Measurements from ENCODE around the gene FAM120A.
A peak's percentile ranks its signal among the peaks of the same experiment; 100 is the strongest.

FAM120A gene

DNA sequence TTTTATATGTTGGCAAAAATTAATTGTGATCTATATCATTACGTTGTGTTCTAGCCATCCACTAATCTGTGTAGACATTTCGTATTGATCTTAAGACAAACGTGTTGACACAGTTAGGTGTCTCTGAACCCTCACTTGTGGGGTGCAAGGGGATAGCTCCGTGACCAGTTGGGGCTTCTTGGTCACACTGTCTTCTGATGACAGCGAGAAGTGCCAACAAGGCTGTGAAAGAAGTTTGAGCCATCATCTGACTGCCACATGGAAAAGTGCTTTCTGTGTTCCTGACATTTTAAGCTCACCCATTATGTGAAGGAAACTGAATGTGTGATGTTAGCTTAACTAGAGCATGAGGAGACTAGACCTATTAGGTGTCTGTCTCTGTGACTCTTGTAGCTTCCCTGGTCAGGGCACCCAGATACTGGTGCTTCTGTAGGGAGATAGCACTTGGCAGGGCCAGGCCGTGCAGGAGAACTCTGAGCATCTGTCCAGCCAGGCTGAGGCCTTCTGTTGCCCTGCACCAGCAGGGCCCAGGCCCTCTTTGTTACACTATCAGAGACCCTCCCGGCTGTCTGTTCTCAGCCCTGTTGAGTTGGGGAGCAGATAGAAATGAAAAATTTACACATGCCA is 72.1 kb downstream of the FAM120A start:
- Histone ChIP-seq H3K9me3 (ENCODE audit: control insufficient read depth, low read length) (no peaks in the 10 kb centered on the region), H3K27ac (ENCODE audit: low read length, poor library complexity, severe bottlenecking) (no peak overlapping the region), H3K36me3 (ENCODE audit: control insufficient read depth in 1 of 2, insufficient read depth in 2 of 2, low read depth in 1 of 2, low read length in 2 of 2) (peaks cover 23 to 63% of the 10 kb centered on the region in 2 experiments), H4K91ac (ENCODE audit: low read length) (no peak overlapping the region), H3K4me3 (ENCODE audit: insufficient read depth in 1 of 2, low read depth in 1 of 2, low read length in 2 of 2) (no peak overlapping the region), H2BK15ac (ENCODE audit: low read depth, poor library complexity, severe bottlenecking) (no peak overlapping the region), H2BK12ac (ENCODE audit: low read length in 2 of 2) (no peak overlapping the region), H3K4me1 (ENCODE audit: control insufficient read depth, insufficient read depth, low read depth, low read length) (peaks cover 9% of the 10 kb centered on the region), H3K27me3 (ENCODE audit: control insufficient read depth in 1 of 2, insufficient read depth in 1 of 2, low read length in 2 of 2) (no peaks in the 10 kb centered on the region), H3K4ac (ENCODE audit: low read depth in 1 of 2, low read length in 2 of 2) (no peak overlapping the region), H2BK5ac (ENCODE audit: low read depth, low read length, poor library complexity, severe bottlenecking) (no peak overlapping the region), H2AFZ (ENCODE audit: low read depth, low read length) (no peak overlapping the region), H4K8ac (ENCODE audit: low read length) (no peak overlapping the region), H3K23ac (ENCODE audit: low read length in 2 of 2) (no peak overlapping the region), H2AK5ac (ENCODE audit: low read length, severe bottlenecking) (no peak overlapping the region), H3K79me1 (replicated peaks; ENCODE audit: low read length, poor library complexity, severe bottlenecking) (peaks cover 38% of the 10 kb centered on the region), H3K18ac (ENCODE audit: low read depth in 1 of 2, low read length in 2 of 2) (no peak overlapping the region), H3K9ac (ENCODE audit: low read length) (no peak overlapping the region), H3K4me2 (ENCODE audit: low read length, poor library complexity, severe bottlenecking) (no peak overlapping the region), H3K14ac (ENCODE audit: low read length in 2 of 2) (peak overlapping the region in 1 of 2 experiments; percentile 75), H2BK120ac (ENCODE audit: low read depth, low read length) (no peak overlapping the region)
- DNase-seq, result no peak
- WGBS, result 97% methylated on average over 7 of the region's 7 CpGs

DNA sequence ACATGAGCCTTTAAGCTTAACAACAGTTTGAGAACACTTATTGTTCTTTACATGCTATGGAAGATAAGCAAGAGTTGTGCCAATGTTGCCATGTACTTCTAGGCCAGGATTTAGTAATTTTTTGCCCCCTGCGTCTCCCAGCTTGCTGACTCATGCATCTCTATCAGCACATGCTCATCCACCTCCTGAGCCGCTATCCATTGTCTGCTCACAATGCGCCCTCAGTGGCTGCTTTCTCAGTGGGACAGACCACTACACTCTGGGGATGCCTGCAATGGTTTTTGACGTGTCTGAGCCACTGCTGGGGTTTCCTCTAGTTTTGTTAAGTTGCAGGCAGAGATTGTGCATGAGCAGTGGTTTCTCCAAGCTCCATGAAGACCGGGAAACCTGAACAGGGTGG is 74.0 kb downstream of the FAM120A start:
- Histone ChIP-seq H4K91ac (ENCODE audit: low read length) (no peak overlapping the region), H3K9me3 (ENCODE audit: control insufficient read depth, low read length) (no peaks in the 10 kb centered on the region), H3K27ac (ENCODE audit: low read length, poor library complexity, severe bottlenecking) (no peak overlapping the region), H2BK5ac (ENCODE audit: low read depth, low read length, poor library complexity, severe bottlenecking) (no peak overlapping the region), H3K18ac (ENCODE audit: low read depth in 1 of 2, low read length in 2 of 2) (no peak overlapping the region), H2AK5ac (ENCODE audit: low read length, severe bottlenecking) (no peak overlapping the region), H3K14ac (ENCODE audit: low read length in 2 of 2) (no peak overlapping the region), H2AFZ (ENCODE audit: low read depth, low read length) (no peak overlapping the region), H3K4me3 (ENCODE audit: insufficient read depth in 1 of 2, low read depth in 1 of 2, low read length in 2 of 2) (no peak overlapping the region), H4K8ac (ENCODE audit: low read length) (no peak overlapping the region), H3K79me1 (replicated peaks; ENCODE audit: low read length, poor library complexity, severe bottlenecking) (peaks cover 39% of the 10 kb centered on the region), H3K23ac (ENCODE audit: low read length in 2 of 2) (no peak overlapping the region), H3K27me3 (ENCODE audit: control insufficient read depth in 1 of 2, insufficient read depth in 1 of 2, low read length in 2 of 2) (no peaks in the 10 kb centered on the region), H2BK15ac (ENCODE audit: low read depth, poor library complexity, severe bottlenecking) (no peak overlapping the region), H3K4me1 (ENCODE audit: control insufficient read depth, insufficient read depth, low read depth, low read length) (peaks cover 8% of the 10 kb centered on the region), H3K36me3 (ENCODE audit: control insufficient read depth in 1 of 2, insufficient read depth in 2 of 2, low read depth in 1 of 2, low read length in 2 of 2) (peaks cover 23 to 74% of the 10 kb centered on the region in 2 experiments), H3K9ac (ENCODE audit: low read length) (no peak overlapping the region), H2BK120ac (ENCODE audit: low read depth, low read length) (no peak overlapping the region), H2BK12ac (ENCODE audit: low read length in 2 of 2) (no peak overlapping the region), H3K4ac (ENCODE audit: low read depth in 1 of 2, low read length in 2 of 2) (no peak overlapping the region), H3K4me2 (ENCODE audit: low read length, poor library complexity, severe bottlenecking) (no peak overlapping the region)
- 95% methylated on average over 5 of the region's 5 CpGs for WGBS
- DNase-seq, result no peak

DNA sequence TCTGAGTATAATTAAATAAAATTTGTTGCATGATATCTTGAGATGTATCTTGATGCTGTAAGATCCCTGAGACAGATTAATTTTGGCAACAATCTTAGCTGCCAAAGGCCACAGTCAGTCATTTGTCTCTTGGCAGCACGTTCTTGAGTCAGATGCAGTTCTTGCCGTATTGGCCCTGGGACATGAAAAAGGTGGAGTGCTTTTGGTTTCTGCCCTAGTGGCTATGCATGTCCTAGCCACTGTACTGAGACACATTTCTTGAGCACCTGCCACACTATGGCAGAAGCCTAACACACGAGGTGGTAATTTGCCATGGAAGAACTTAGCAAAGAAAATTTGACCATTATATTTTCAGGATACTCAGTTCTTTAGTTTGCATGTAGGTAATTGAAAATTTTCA is 79.9 kb downstream of the FAM120A start:
- H3K9me3 ChIP-seq (ENCODE audit: control insufficient read depth, low read length), result no peaks in the 10 kb centered on the region
- no peak overlapping the region for H3K23ac ChIP-seq (ENCODE audit: low read length in 2 of 2)
- no peak overlapping the region for H3K9ac ChIP-seq (ENCODE audit: low read length)
- H3K4me3 ChIP-seq (ENCODE audit: insufficient read depth in 1 of 2, low read depth in 1 of 2, low read length in 2 of 2), result no peak overlapping the region
- no peak overlapping the region for H3K14ac ChIP-seq (ENCODE audit: low read length in 2 of 2)
- WGBS, result 93% methylated on average over 2 of the region's 3 CpGs
- no peak overlapping the region for H3K4ac ChIP-seq (ENCODE audit: low read depth in 1 of 2, low read length in 2 of 2)
- no peak overlapping the region for H2BK15ac ChIP-seq (ENCODE audit: low read depth, poor library complexity, severe bottlenecking)
- H2AK5ac ChIP-seq (ENCODE audit: low read length, severe bottlenecking), result no peak overlapping the region
- H3K27ac ChIP-seq (ENCODE audit: low read length, poor library complexity, severe bottlenecking), result no peak overlapping the region
- DNase-seq, result no peak
- no peak overlapping the region for H3K4me2 ChIP-seq (ENCODE audit: low read length, poor library complexity, severe bottlenecking)
- no peak overlapping the region for H4K91ac ChIP-seq (ENCODE audit: low read length)
- H3K18ac ChIP-seq (ENCODE audit: low read depth in 1 of 2, low read length in 2 of 2), result no peak overlapping the region
- H2BK12ac ChIP-seq (ENCODE audit: low read length in 2 of 2), result no peak overlapping the region
- peaks cover 28 to 96% of the 10 kb centered on the region in 2 experiments for H3K36me3 ChIP-seq (ENCODE audit: control insufficient read depth in 1 of 2, insufficient read depth in 2 of 2, low read depth in 1 of 2, low read length in 2 of 2)
- no peak overlapping the region for H2BK5ac ChIP-seq (ENCODE audit: low read depth, low read length, poor library complexity, severe bottlenecking)
- H2BK120ac ChIP-seq (ENCODE audit: low read depth, low read length), result no peak overlapping the region
- peaks cover 2% of the 10 kb centered on the region for H3K4me1 ChIP-seq (ENCODE audit: control insufficient read depth, insufficient read depth, low read depth, low read length)
- no peaks in the 10 kb centered on the region for H3K27me3 ChIP-seq (ENCODE audit: control insufficient read depth in 1 of 2, insufficient read depth in 1 of 2, low read length in 2 of 2)
- no peak overlapping the region for H2AFZ ChIP-seq (ENCODE audit: low read depth, low read length)
- no peak overlapping the region for H4K8ac ChIP-seq (ENCODE audit: low read length)
- peaks cover 32% of the 10 kb centered on the region for H3K79me1 ChIP-seq (replicated peaks; ENCODE audit: low read length, poor library complexity, severe bottlenecking)

DNA sequence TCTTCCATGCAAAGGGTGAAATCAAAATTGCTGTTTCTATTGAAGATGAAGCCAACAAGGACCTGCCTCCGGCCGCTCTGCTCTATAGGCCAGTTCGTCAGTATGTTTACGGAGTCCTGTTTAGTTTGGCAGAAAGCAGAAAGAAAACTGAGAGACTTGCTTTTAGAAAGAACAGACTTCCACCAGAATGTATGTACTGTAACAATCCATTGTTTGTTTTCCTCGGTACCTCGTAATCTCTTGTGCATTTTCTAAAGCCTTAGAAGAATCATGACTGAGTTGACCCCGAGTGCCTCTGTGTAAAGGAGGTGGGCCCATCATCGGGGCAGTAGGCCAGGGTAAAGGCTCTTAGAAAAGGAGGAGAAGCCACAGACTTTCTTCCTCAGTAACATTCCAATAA is 80.7 kb downstream of the FAM120A start:
- H2BK15ac ChIP-seq (ENCODE audit: low read depth, poor library complexity, severe bottlenecking), result no peak overlapping the region
- no peak overlapping the region for H3K4me3 ChIP-seq (ENCODE audit: insufficient read depth in 1 of 2, low read depth in 1 of 2, low read length in 2 of 2)
- H3K27ac ChIP-seq (ENCODE audit: low read length, poor library complexity, severe bottlenecking), result no peak overlapping the region
- H2BK5ac ChIP-seq (ENCODE audit: low read depth, low read length, poor library complexity, severe bottlenecking), result no peak overlapping the region
- no peak overlapping the region for H3K23ac ChIP-seq (ENCODE audit: low read length in 2 of 2)
- H3K36me3 ChIP-seq (ENCODE audit: control insufficient read depth in 1 of 2, insufficient read depth in 2 of 2, low read depth in 1 of 2, low read length in 2 of 2), result peaks cover 28 to 95% of the 10 kb centered on the region in 2 experiments
- H3K79me1 ChIP-seq (replicated peaks; ENCODE audit: low read length, poor library complexity, severe bottlenecking), result peaks cover 30% of the 10 kb centered on the region
- no peak overlapping the region for H3K9ac ChIP-seq (ENCODE audit: low read length)
- no peak overlapping the region for H2AFZ ChIP-seq (ENCODE audit: low read depth, low read length)
- no peak overlapping the region for H3K4me2 ChIP-seq (ENCODE audit: low read length, poor library complexity, severe bottlenecking)
- H4K91ac ChIP-seq (ENCODE audit: low read length), result no peak overlapping the region
- H4K8ac ChIP-seq (ENCODE audit: low read length), result no peak overlapping the region
- H3K27me3 ChIP-seq (ENCODE audit: control insufficient read depth in 1 of 2, insufficient read depth in 1 of 2, low read length in 2 of 2), result no peaks in the 10 kb centered on the region
- H3K4me1 ChIP-seq (ENCODE audit: control insufficient read depth, insufficient read depth, low read depth, low read length), result peaks cover 5% of the 10 kb centered on the region
- WGBS, result 92% methylated on average over 8 of the region's 8 CpGs
- H2BK120ac ChIP-seq (ENCODE audit: low read depth, low read length), result no peak overlapping the region
- H3K18ac ChIP-seq (ENCODE audit: low read depth in 1 of 2, low read length in 2 of 2), result no peak overlapping the region
- H3K9me3 ChIP-seq (ENCODE audit: control insufficient read depth, low read length), result no peaks in the 10 kb centered on the region
- H2BK12ac ChIP-seq (ENCODE audit: low read length in 2 of 2), result no peak overlapping the region
- DNase-seq, result no peak
- no peak overlapping the region for H2AK5ac ChIP-seq (ENCODE audit: low read length, severe bottlenecking)
- no peak overlapping the region for H3K14ac ChIP-seq (ENCODE audit: low read length in 2 of 2)
- H3K4ac ChIP-seq (ENCODE audit: low read depth in 1 of 2, low read length in 2 of 2), result no peak overlapping the region
